NT2/D1 (cell line): ENCODE data around the gene DDA1.

Experiments used
- SUZ12 ChIP-seq: IDR thresholded peaks from 2 replicates; pipeline ENCODE4 v1.6.1; 2011; ENCODE audit not compliant: insufficient read length, insufficient read depth; ENCODE audit errors: extremely low read depth
- YY1 ChIP-seq: IDR thresholded peaks from 2 replicates; pipeline ENCODE4 v1.6.1; 2011; ENCODE audit not compliant: insufficient read length, insufficient read depth
- ZNF274 ChIP-seq: IDR thresholded peaks from 2 replicates; pipeline ENCODE4 v1.6.1; 2011; ENCODE audit warnings: mild to moderate bottlenecking, low read depth, low read length

- TF ChIP-seq ZNF274 (no peak), YY1 (no peak), SUZ12 (no peak)
Measured at GRCh38 chr19:17286263-17286662, 23.1 kb upstream of the DDA1 start.
